HG03432 (cell line): ENCODE data around the gene NKX6-2.
"Not testable (repeated sequence)": the region's sequence is repeated elsewhere in the genome, so short reads cannot be mapped to it uniquely, and the experiment has no call there.

ENCODE experiments used
- ATAC-seq: cut with Tn5 transposase; IDR thresholded peaks from one replicate; pipeline ENCODE4 v1.9.1; 2021; ENCODE audit warnings: mild to moderate bottlenecking, moderate library complexity; ENCODE audit not compliant: unreplicated experiment

NKX6-2 gene

DNA sequence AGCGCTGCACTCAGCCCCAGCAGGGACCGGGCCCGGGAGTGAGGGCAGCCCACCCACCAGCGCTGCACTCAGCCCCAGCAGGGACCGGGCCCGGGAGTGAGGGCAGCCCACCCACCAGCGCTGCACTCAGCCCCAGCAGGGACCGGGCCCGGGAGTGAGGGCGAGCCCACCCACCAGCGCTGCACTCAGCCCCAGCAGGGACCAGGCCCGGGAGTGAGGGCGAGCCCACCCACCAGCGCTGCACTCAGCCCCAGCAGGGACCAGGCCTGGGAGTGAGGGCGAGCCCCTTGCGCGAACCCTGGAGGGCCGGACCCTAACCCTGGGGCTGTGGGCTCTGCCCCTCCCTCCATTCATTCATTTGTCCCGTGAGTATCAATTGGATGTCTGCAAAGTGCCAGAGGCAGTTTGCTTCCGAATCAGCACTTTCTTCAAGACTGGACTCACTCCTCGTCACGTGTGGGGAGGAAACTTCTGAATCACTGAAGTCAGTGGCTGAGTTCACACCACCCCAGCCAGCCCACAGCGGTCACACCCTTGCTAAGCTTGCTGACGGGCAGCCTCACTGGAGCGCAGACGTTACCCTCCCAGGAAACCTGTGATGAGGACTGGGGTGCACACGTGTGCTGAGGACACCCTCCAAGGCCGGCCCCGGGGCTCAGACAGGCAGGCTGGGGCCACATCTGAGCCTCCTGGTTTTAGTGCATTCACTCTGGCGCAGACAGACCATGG, 42.6 kb downstream of the NKX6-2 start:
- ATAC-seq: not testable (repeated sequence)

DNA sequence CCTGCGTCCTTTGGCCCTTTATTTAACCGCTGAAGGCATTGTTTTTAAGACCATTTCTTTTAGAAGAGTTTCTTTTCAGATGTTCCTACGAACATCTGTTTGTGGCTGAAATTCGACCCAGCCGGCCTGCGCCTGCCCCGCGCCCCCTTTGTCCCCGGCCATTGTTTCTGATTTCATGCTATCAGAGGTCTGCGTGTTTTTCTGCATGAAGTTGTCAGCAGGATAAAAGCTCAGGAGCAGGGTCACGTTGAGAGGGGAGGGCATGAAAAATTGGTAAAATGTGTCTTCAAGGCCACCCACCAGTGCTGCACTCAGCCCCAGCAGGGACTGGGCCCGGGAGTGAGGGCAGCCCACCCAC, 43.1 kb downstream of the NKX6-2 start:
- no peak for ATAC-seq

DNA sequence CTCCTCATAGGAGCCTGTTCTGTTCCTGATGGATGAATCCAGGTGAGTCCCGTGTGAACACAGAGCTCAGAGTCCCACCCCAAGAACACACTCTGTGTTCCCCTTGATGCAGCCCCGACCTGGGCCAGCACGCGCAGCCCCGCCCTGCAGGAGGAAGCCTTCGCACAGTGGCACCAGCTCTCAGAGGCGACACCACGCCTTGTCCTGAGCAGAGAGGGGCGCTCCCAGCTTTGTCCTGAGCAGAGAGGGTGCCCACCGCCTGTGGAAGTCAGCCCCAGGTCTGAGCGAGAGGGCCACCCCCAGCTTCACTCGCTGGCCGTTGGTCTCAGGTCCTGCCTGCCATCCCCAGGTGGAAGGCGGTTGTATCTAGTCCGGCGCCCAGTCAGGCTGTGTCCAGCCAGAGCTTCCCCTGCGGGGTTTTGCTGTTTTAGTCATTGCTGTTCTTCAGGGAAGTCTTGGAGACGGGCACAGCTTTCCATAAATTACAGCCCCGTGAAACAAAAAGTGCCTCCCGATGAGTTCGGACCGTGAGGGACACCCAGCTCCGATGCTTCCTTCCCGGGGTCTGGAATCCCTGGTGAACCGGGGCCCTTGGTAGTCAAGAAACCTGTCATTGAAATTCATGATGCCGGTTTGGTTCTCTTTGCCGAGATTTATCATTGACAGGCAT, 43.6 kb downstream of the NKX6-2 start:
- no peak for ATAC-seq

DNA sequence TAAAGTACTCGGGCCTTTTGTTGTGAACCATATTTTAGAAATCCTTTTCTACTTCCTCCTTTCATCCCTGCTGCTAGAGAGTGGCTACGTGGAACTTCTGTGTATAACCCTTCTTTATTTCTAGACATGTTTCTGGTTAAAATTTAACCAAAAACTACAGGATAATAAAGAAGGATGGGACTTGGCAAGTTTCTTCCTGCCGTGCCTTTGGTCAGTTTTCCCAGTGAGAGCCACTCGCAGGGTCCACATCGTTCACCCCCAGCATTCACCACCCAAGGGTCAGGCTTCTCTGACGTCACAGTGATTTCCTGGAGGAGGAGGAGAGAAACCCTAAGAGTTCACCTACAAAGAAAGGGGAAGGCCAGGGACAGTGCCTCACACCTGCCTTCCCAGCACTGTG, 45.4 kb downstream of the NKX6-2 start:
- no peak for ATAC-seq

DNA sequence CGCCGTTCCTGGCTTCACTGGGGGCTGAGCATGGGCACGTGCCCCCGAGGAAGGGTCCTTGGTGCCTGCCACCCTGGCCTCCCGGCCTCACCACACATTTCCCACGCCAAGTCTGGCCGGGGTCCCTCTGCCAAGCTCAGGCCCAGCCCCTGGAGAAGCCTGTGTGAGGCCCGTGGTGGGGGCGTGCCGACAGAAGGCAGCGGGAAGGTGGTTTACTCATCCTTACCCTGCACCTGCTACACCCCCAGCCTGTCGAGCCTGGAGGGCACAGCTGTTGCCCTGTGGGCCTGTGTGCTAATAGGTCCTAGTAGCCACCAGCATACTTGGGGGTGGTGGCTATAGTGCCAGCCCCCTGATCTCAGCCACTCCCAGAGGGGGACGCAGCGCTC, 46.7 kb downstream of the NKX6-2 start:
- ATAC-seq: no peak

DNA sequence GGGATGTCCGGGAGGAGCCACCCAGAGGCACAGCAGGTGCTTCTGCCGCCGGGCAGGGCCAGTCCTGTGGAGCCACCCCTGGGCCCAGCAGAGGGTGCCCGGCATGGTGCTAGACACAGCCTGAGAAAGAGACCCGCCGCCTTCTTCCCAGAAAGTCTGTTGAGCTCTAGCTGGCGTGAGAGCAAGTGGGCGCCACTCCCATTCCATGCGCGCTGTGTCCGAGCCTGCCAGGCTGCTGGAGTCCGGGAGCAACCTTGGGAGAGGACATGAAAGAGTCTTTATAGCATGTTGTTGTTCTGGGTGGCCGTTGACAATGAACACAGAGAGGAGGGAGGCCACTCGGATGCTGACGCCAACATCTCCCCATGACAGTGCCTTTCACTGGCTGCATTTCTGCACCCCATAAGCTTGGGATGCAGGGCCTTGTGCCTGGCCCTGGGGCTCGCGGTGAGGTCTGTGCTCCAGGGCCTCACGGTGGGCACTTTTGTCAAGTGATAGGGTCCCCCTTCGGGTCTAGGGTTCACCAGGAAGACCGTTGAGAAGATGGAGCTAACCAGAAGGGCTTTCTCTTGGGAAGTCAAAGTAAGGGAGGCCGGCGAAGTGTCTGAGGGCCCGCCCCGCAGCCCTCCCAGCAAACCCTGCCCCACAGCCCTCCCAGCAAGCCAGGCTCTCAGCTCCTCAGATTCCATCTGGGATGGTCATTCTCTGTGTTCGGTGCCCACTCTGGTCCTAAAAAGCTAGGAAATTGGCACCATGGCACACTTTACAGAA, 47.3 kb downstream of the NKX6-2 start:
- no peak for ATAC-seq

DNA sequence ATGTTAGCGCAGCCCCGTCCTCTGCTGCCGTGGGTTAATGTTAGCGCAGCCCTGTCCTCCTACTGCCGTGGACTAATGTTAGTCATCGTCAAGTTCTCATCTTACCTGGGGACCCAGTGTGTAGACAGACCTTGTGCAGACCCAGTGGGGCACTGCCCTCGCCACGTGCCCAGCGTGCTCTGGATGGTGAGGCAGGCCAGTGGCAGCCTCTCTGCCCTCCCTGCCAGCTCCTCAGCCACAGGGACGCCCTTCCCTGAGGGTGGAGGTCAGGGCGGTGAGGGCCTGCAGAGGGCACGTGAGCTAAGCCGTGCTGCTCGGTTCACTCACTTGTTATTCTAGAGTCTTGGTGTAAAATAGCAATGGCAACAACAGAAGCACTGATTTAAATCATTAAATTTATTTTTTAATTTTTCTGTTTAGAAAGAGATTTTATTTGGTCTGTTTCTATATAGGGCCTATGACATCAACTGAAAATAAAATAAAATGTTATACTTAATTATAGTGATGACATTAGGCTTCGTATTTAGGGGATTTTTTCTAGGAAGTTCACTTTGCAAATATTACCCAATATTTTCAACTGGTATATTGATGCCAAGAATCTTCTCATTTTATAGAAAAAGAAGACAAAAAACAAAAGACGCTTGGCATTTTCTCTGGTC, 48.4 kb downstream of the NKX6-2 start:
- ATAC-seq: no peak

DNA sequence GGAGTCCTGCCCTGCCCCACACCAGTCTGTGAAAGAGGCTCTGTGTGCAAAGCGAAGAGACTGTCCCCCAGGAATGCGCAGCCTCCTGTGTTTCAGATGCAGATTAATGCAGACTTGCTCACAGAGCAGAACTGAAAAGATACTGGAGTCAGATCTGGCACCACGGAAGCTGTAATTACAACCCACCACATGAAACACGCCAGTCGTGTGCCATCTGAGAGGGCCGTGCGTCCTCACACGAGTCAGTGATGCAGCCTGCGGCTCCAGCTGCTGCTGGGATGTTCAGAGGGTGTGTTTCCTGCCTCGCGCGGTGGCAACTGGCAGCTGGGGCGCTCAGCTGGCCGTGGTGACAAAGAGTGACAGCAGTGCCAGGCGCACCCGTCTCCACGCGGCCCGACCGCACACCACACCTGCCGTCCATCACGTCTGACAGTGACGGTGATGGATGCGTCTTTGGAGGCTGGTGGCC, 50.0 kb downstream of the NKX6-2 start:
- ATAC-seq: no peak

DNA sequence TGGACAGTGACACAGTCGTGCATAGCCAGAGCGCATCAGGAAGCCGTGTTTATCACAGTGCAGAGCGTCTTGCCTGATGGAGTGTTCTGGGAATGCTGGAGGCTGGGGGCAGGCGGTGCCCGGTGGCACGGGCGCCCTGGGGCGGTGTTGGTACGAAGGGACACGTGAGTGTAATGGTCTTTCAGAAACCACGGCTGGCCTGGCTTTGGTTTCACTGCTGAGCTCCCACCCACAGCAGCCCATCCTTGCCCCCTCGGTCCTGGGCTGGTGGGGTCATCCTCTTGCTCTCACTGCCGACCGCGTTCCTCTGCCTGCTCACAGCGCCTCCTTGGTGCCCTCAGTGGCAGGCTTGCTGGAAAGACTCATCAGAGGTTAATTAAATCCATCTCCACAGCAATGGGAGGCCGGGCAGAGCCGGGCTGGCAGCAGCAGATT, 50.6 kb downstream of the NKX6-2 start:
- ATAC-seq: no peak

DNA sequence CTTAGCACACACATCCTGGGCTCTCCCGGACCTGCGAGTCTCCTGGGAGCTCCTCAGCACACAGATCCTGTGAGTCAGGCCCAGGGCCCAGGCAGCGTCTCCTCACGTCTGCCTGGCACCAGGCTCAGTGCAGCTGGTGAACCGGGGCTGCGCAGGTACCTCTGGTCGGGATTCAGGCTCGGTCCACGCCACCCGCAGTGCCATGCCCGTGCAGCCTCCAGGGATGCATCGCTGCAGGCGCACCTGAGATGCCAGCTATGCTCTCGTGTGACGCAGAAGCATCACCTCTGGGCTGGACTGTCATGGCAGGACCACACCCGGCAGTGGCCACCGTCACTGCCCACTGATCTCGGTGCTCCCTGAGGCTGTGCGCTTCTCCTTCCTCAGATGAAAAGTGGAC, 52.0 kb downstream of the NKX6-2 start:
- ATAC-seq: no peak
